HG03066 (cell line): ENCODE results near the gene LGALS9B.
"Not testable (repeated sequence)": the region's sequence is repeated elsewhere in the genome, so short reads cannot be mapped to it uniquely, and the experiment has no call there.

ENCODE experiments used
- ATAC-seq: cut with Tn5 transposase; IDR thresholded peaks from one replicate; pipeline ENCODE4 v1.9.1; 2021; ENCODE audit warnings: low read depth; ENCODE audit not compliant: unreplicated experiment

The LGALS9B gene

DNA sequence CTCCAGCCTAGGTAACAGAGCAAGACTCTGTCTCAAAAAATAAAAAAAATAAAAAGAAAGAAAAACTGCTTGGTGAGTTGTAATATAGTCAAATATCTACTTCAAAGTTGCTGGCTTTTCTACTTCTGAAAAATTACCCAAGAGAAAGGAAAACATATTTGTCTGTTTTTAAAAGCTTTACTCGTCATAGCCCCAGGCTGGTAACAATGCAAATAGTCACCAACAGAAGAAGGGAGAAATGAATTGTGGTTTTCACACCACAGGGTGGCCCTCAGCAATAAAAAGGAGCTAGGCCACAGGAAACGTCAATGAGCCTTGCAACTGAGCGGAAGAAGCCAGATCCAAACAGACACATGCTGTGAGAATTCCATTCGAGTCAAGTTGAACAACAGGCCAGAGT lies 1.8 kb upstream of the LGALS9B start:
- not testable (repeated sequence) for ATAC-seq

DNA sequence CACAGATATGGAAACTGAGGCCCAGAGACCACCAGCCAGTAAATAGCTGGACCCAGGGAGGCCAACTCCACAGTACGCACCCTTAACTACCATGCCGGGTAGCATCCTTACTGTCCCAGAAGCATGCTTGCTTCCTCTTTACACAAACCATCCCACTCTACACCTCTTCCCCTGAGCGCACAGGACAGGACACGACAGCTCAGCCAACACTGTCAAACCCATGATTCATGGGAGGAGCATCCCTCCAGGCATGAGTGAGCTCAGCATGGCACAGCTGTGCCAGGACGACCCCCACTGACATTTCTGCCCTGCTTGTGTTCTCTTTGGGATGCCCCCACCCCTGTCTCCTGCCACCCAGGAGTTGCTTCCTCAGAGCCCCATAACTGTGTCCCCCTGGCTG lies 340 bp downstream of the LGALS9B start:
- ATAC-seq = peak; percentile 13

DNA sequence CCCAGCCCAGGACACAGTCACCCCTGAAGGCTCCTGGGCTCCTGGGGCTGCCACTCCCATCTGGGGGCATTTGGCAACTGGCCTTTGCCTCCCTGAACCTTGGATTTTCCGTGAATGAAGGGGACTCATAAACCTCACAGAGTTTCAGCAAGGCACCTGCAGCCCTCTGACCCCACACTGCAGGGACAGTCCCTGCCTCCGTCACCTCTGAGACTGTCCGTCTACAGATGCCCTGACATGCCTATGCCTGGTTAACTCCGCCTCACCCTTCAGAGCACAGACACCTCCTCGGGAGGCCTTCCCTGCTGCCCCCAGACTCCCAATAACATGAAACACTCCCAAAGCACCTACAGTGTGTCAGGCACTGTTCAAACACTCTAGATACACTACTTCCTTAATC lies 786 bp downstream of the LGALS9B start:
- not testable (repeated sequence) for ATAC-seq

DNA sequence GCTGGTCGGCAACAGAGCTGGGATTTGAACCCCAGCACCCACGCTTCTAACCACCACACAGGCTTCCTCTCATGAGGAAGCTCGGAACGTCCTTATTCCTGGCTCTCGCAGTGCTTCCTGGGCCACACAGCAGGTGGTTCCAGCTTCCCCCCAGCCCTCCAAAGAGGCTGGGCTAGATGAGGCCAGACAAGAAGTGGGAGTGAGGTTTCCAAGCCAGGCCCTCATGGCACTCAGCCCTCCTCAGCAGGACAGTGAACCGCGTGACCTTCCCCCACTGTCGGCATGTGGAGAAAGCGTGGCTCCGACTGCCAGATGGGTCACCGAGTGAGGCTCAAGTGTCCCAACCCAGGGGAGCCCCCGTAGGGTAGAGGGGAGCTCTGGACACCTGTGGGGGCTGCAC lies 1.8 kb downstream of the LGALS9B start:
- ATAC-seq = not testable (repeated sequence)

DNA sequence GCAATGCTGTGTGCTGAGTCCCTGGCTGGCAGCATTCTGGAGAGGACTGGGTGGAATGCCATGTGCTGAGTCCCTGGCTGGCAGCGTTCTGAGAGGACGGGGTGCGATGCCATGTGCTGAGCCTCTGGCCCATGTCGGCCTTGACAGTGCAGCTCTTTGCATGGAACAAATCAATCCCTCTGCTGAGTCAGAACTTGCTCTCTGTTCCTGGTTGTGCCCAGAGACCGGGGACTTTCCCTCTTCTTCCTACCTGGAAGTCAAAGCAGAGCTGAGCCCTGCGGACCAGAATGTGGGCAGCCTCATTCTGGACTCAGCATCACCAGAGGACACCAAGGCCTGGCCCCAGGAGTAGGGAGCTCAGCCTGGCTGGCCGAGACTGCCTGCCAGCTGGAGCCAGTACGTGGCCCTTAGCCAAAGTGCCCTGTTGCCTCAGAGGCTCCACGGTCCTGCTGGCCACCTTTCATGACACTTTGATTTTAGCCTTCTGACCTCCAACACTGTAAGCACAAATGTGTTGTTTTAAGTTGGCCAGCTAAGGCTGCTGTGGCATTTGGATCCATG lies 2.4 kb downstream of the LGALS9B start:
- not testable (repeated sequence) for ATAC-seq

DNA sequence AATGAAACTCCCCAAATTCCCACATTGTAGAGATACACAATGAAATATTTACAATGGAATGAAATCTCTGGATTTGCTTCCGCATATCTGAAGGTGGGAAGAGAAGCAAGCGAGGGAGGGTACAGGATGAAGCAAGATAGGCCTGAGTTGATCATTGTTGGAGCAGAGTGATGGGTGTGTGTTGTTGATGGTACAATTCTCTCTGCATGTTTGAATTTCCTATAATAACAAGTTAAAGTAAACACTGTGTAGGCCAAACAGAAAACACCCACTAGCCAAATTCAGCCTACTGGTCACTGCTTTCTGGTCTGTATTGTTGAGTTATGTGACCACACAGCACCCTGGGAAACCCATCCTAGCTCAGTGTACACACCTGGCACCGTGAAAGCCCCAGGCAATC lies 5.2 kb downstream of the LGALS9B start:
- not testable (repeated sequence) for ATAC-seq

DNA sequence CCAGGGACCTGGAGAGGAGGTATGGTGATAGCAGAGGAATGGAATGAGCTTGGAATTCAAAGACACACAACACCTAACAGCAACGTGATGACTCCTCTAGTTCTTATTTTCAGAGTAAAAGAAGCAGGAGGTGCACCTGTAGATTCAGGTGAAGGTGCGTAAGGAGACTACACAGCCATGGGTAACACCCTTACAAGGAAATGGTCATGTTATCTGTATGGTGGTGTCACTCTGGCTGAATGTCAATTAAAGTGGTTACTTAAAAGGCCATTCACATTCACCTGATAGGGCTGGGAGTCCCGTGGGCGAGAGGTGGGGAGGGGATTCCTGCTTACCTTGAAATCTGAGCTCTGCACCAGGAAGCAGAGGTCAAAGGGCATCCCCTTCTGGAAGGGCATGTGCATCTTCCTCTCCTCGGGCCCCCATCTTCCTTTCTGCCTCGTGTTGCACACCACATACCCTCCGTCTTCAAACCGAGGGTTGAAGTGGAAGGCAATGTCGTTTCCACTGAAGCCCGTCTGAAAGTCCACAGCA lies 9.4 kb downstream of the LGALS9B start:
- not testable (repeated sequence) for ATAC-seq

DNA sequence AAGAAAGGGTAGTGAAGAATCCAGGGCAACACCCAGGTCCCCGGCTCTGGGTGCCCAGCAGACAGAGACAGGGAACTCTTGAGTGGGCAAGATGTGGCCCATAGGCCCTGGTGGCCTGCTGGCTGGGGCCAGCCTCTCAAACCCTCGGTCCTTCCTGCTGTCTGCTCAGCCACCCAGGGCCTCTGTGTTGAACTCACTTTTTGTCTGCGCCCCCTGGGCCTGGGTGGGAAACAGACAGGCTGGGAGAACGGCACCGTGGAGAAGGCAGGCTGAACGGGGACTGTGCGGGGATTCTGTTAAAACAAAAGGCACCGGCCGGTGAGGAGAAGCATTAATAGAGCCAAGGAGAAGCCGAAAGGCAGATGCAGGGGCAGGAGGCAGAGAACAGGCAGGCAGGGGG lies 12.2 kb downstream of the LGALS9B start:
- not testable (repeated sequence) for ATAC-seq

DNA sequence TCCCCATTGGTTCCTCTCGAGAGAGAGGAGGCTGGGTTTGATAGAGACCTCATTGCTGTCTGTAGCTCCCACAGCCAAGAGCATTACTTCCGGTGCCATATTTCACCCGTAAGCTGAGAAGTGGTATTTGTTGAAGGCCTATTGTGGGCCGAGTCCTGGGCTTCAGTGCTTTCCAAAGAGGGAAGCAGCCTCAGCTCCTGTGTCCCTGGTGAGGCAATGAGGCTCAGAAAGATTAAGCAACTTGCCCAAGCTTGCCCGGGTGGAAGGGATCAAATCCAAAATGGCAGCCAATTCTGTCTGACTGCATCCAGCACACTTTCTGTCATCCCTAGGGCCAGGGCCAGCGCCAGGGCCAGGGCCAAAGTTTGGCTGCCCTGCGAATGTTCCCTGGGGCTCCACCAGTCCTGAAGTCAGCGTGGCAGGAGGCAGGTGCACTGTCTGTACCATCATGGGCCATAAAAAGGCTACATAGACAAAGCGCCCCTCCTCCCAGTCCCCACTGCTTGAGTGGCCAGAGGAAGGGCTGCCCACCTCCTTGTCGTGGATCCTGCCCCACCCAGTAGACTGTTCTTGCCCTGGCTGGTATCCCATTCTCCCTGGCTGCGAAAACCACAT lies 13.4 kb downstream of the LGALS9B start:
- ATAC-seq = not testable (repeated sequence)

DNA sequence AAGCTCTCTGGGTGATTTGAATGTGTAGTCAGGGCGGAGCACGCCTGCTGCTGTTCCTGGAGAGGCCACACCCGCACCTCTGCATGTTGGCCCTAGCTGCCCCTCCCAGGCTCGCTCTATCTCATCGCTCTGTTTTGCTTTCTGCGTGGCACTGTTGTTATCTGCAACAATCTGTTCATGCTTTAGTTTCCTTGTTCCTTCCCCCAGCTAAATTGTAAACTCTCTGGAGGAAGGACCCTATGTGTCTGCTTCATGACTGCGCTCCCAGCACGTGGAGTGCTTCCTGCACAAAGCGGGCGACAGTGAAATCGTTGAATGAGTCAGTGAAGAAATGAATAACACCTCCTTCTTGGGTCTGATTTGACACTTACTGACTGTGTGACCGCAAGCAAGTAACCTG lies 16.5 kb downstream of the LGALS9B start:
- ATAC-seq = peak; percentile 74

DNA sequence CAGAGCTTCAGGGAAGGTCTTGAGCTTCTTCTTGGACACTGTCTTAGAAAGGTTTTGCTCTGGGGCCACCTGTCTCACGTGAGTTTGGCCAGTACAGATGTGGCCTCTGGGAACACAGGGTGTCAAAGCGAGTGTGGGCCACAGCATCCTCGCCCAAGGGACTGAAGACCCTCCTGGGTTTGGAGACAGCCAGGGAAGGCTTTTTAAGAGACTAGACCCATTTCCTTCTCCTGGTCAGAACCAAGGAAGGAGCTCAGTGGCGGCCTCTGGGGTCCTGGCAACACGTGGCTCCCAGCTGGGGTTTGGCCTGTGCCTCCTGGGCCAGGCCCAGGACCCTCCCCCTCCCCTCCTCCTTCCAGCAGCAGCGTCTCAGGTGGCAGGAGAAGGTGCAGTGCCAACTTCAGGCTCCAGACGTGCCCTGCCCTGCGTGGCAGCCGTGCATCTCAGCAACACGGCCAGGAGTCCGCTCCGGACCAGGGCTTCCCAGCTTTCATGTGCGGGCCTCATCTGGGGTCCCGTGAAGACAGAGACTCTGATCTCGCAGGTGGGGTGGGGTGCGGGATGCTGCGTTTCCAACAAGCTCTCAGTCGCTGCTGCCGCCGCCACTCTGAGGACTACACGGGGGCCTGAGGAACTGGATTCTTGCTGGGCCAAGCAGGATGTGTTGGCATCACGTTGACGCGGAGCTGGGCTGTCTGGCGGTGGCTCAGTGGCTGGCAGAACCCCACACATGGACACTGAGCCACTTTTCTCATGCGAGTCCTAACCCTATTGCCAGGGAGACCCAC lies 19.6 kb downstream of the LGALS9B start:
- ATAC-seq = not testable (repeated sequence)

DNA sequence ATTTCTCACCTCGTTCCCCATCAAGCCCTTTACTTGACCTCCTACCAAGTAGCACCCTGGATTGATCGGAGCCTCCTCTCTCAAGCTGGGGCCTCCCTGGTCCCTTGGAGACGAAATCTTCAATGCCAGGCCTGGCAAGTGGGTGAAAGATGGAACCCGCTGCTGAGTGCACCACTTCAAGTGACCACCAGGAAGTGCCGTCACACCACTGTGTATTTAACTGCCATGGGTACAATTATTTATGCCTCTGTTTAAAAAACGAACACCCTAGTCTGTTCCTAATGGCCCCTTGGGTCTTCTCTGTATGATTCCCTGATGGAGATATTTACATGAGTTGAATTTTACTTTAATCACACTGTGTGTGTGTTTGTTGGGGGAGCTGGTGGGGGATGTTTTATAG lies 20.4 kb downstream of the LGALS9B start:
- not testable (repeated sequence) for ATAC-seq

DNA sequence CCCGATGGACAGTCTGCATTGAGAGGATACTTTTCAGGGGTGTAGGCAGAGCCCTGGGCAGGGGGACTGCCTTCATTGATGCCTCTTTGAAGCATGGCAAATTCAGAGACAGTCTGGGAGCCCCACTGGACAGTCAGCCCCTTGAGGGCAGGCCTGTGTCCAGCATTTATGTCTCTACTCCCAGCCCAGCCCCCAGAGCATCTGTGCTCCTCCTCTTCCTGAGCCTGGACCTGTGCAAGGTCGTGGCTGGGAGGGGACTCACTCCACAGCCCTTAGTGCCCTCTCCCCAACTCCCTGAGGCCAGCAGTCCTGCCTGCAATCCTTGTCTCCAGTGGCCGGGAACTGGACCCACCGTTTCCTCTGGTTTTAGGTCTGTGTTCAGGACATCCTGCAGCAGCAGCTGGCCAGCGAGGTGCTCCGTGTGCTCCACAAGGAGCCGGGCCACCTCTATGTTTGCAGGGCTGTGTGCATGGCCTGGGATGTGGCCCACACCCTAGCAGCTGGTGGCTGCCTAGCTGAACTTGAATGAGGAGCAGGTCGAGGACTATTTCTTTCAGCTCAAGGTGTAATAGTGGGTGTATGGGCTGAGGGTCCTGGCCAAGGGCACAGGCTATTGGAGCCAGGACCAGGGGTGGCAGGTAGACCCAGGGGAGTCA lies 22.6 kb downstream of the LGALS9B start:
- ATAC-seq = not testable (repeated sequence)

DNA sequence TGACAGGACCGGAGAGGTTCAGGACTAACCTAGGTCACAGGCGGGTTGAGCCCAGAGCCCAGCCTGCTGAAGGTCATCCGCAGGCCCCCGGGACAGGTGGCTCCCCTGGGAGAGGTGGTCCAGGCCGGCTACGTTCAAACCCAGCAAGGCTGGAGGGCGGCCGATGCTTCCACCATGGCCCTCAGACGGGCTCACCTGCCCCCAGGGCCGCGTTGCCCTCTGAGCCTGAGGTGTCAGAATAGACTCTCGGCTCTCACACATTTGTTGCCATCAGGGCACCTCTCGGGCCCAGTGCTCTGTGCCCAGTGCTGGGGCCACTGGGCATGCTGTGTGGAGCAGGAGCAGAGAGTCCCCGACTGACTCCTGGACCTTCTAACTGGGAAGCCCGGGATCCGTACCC lies 23.2 kb downstream of the LGALS9B start:
- ATAC-seq = not testable (repeated sequence)

DNA sequence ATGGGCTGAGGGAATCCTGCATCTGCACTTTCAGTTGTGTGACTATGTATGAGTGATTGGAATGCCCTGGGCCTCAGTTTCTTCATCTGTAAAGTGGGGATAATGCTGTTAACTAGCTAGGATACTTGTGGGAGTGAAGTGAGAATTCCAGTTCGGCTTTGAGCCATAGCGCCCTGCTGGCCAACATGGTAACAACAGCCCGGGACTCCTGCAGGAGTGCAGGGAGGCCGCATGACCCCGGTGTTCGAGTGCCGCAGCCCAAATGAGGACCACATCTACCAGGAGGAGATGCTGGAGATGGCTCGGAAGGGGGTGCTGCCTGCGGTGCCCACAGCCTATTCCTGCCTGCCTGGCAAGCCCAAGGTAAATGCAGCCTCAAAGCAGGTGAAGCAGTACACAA lies 23.7 kb downstream of the LGALS9B start:
- not testable (repeated sequence) for ATAC-seq

DNA sequence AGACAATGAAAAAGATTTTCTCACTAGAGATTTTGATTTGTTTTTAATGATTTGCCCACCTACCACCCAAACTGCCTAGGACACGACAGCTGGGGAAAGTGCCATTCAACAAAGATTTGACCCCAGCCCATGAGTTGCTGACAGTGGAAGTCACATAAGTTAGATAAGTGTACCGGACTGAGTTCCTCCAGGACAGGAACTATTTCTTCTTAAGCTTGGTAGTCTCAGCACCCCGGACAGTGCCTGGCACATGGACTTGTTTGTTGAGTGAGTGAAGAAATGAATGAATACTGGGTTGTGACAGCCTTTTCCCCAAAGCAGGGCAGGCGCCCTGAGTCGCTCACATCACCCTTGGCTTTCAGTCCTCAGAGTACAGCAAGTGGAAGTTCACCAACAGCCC lies 26.7 kb downstream of the LGALS9B start:
- ATAC-seq = not testable (repeated sequence)

DNA sequence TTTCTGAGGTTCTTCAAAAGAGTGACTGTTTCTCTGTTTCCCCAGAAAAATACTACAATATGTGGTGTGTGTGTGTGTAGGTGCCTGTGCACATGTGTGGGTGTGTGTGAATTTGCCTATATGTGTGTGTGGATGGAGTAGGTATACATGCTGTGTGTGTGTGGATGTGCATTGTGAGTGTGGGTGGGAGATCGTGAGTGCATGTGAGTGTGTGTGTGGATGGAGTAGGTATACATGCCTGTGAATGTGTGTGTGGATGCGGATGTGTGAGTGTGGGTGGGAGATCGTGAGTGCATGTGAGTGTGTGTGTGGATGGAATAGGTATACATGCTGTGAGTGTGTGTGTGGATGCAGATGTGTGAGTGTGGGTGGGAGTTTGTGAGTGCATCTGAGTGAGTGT lies 32.2 kb downstream of the LGALS9B start:
- not testable (repeated sequence) for ATAC-seq

DNA sequence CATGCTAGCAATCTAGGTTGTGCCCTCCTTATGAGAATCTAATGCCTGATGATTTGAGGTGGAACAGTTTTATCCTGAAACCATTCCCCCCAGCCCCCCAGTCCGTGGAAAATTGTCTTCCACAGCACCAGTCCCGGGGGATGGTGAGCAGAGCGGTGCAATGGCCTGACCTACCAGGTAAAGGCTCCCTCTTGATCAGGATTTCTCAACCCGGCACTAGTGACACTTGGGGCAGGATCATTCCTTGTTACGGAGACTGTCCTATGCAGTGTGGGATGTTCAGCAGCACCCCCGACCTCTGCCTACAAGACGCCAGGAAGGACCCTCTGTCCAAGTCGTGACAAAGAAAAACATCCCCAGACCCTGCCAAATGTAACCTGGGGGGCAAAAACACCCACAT lies 34.0 kb downstream of the LGALS9B start:
- ATAC-seq = not testable (repeated sequence)

DNA sequence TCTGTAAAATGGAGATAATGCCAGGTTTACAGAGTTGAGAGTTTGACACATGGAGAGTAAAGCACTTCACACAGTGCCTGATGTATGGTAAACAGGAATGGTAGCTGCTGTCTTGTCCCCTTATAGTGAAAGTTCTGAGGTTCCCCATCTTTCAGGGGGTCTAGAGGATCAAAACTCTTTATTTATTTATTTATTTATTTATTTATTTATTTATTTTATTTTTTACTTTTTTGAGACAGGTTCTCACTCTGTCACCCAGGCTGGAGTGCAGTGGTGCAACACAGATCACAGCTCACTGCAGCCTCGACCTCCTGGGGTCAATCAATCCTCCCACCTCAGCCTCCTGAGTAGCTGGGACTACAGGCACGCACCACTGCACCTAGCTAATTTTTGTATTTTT lies 40.1 kb downstream of the LGALS9B start:
- ATAC-seq = not testable (repeated sequence)

DNA sequence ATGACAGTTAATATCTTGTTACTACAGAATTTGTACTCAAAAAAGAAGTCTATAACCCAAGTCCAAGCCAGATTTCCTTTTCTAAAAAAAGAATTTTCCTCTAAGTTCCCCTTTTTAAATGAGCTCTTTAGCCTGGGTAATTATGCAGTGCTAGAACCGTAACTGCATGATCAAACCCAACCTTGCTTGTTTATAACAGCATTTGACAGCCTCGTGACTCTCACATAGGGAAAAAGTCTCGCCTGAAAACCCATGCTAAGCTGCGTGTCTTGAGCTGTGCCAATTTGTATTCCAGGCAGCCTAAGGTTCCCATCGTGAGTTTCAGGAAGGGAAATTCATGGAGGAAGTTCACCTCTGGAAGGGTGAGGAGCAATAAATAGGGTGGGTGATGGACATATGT lies 44.5 kb downstream of the LGALS9B start:
- ATAC-seq = not testable (repeated sequence)

DNA sequence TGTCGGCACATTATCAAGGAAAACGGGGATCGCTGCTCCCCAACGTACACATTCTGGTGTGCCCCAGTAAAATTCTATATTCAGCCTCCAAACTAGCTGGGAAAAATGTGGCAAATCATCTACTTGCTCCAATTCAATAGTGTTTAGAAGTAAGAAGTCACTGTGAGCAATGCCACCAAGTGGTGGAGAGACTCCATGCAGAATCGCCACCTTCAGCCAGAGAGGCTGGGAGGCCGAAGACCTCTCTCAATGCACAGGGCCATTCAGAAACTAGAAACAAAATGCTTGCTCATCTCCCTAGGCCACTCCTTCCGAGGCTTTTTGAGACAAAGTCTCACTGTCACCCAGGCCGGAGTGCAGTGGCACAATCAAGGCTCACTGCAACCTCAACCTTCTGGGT lies 48.5 kb downstream of the LGALS9B start:
- ATAC-seq = not testable (repeated sequence)
